Endometrial microvascular endothelial cells (primary cell): ENCODE data around the gene KRT36. TPM values are rescaled to one million over a fixed set of nuclear protein-coding genes. Genes with fewer than 3 reads are reported as not detected.

Experiments used
- in situ Hi-C: cut with HindIII; loops from 2 replicates; pipeline ENCODE4 v1.10.0; 2017; ENCODE audit warnings: low sequenced_read_pairs, low pct_unique_long_range_greater_than_20kb; ENCODE audit errors: inconsistent ontology term
- total RNA-seq: library from RNA; depleted of rRNA; stranded (reverse); fragments of >200 nt; gene quantifications from one replicate; pipeline ENCODE4 v1.2.3, GENCODE V29; 2015; ENCODE audit errors: inconsistent ontology term

KRT36 gene
- not detected for total RNA-seq

DNA sequence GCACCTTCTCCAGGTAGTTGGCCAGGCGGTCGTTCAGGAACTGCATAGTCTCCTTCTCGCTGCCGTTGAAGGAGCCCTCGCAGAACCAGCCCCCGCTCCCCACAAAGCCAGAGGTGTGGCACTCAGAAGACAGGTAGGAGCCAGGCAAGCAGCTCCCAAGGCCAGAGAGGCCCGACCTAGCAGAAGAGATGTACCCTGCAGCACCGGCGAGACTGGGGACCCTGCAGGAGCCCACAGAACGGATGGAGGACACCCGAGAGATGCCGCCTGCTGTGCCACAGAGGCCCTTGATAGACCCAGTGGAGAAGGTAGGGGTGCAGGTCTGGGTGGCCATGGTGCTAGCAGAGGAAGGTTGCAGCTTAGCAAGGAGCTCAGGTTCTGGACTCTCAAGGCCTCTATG is at the start of gene KRT36:
Gene KRT36 (minus strand): TSS at position 380 of the 400 bp plus-strand sequence. CDS start 46 bp downstream, at position 334.
- in situ Hi-C loops = no loop called here

DNA sequence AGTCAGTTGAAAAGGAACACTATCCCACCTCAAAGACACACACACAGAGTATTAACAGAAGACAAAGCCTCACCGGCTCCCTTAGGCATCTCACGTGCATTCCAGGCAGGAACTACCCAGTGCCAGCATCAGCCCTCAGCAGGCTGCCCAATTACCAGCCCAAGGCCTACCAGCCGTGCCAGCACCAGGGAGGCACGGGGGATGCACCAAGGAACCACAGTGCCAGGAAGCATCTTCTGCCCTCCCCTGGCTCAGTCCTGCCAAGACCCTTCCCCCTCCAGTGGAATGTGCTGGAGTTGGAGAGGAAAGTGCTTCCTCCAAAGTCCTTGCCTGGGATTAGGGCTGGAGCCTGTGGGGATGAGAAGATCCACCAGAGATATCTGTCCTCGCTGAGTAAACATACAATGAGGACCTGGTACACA is 49.4 kb upstream of the KRT36 start:
- in situ Hi-C loops = no loop called here

DNA sequence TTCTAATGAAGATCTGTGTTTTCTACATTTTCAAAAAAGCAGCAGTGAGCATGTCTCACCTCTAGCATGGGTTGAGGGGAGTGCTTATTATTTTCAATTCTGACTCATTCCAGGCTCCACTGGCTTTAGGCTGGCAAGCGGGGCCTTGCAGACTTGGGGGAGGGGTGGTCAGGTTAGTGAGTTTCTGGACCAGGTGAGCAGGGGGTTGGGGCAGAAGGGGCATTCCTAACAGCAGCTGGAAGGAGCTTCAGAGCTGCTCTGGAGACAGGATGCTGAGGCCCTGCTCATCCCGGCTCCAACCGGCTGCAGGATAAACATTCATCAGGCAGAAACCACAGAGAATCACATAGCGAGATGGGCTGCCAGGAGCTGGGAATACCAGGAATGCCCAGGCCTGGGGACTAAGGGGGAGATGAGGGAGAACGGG is 48.9 kb upstream of the KRT36 start:
- in situ Hi-C loops = no loop called here

DNA sequence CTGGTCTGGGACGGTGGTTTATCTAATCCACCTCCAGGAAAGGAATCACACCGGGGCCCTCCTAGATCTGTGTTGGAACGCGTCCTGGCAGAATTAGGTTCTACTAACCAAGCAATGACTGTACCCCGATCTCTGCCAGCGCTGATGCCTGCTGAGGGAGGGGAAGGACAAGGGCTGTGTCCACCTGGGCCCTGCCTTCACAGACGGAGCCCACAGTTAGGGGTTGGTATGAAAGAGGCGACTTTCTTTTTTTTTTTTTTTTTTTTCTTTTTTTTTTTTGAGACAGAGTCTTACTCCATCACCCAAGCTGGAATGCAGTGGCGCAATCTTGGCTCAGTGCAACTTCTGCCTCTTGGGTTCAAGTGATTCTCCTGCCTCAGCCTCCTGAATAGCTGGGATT is 48.3 kb upstream of the KRT36 start:
- in situ Hi-C loops = no loop called here

DNA sequence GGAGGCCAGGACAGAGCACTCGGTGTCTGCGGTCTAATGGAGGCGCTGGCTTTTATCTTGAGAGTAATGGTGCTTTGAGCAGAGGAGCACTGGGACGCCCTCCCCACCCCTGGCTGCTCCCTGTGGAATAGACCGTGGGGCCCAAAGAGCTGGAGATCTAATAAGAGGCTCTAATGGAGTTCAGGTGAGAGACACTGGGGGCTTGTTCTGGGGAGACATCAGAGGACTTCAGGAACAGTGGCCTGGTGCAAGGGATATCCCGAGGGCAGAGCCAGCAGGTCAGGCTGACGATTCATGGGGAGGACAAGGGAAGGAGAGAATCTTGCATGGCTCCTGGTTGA is 47.9 kb upstream of the KRT36 start:
- in situ Hi-C loops = no loop called here

DNA sequence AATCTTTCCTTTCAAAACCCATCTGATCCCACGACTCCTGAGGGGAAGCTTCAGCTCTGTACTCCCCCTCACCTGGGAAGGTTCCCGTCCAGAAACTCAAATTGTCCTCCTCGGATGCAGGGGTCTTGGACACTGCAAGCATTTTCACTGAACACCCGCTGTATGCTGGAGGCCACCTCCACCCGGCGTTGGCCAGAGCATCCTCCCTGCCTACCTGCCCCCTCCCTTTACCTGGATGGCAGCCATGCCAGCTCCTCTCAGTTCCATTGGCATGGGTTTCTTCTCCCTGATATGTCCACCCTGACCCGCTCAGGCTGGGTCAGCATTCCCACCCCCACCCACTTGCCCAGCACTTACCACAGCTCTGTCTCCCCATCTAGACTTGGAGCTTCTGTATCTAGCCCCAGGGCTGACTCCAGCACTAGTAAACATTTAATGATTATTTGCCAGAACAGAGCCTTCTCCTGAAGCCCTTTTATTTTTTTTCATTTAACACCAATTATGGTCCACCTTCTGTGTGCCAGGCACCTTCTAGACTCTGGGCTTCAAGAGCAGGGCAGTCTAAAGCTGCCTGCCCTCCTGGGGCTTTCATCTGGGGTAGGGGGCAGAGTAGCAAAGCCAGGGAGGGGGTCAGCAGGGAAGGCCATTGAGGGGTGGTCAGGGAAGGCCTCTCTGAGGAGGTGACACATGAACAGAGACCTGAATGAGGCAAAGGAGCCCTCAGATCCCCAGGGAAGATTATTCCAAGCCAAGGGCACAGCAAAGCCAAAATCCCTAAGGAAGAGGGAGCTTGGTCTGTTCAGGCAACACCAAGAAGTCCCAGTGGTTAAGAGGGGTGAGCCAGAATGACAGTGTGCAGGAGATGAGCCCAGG is 47.3 kb upstream of the KRT36 start:
- in situ Hi-C loops = no loop called here

DNA sequence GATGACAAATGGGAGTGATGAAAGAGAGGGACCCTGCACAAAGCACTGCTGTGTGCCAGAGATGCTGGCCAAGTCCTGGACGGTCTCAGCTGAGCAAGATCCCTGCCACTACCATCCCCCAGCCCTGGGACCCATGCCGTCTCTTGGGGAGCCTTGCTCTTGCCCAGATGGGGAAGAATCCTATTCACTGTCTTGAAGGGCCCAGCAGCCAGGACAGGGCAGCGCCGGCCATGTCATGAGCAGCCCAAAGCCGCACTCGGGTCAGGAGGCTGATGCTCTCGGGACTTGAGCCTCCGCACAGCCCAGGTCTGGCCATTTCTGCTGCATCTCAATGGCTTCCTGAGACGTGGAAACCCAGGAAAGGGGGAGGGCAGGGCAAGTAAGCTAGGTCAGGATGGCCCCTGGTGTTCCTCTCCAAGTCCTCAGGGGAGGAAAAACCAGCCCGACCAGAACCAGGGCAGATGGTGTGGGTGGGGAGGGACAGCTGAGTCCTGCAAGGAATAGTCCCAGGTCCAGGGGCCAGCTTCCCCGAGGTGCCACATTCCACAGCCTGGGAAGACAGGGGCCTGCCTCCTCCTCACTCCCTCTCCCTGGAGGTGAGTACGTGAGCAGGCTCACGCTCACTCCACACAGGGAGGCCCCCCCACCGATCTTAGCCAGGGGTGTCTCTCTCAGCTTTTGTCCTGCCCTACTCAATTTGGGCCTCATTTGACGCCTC is 46.2 kb upstream of the KRT36 start:
- in situ Hi-C loops = no loop called here

DNA sequence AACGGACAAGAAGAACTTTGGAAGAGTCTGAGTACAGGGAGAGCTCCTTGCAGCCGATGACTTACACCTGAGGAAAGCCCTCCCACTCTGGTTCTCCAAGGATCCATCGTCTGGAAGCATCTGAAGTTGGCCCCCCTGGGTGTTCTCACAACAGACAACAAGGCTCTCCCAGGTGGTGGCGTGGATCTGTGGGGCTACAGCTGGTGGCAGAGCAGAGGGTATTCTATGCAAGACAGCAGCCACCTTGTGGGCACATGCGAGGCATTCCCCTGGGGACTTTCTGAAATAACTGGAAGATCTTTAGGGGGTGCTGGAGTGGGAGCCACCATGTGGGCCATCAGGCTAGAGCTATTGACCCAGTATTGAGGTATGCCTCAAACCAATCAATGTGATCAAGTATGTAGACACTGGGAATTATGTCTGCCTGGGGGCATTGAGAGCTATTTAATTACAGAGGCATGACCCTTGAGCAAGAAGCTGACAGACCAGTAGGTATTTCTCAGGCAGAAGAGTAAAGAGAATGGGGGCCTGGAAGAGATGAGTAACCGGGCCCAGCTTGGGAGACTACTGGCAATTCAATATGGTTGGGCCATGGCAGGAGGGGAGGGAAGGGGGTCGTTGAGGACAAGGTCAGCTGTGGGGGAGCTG is 45.3 kb upstream of the KRT36 start:
- in situ Hi-C loops = no loop called here

DNA sequence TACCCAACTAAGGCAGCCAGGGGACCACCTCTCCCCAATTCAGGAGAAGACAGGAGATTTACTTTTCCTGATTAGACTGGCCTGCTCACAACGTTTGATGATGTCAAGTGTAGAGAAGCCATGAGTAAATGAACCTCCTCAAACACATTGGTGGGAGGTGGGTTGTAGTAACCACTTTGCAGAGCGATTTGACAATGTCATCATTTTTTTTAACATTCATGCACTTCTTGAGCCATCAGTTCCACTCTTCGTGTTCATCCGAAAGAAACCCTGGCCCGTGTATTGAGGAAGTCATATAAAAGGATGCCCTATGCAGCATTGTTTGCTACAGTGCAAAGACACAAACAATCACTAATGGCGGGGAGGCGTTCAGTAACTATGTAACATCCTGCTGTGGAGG is 43.9 kb upstream of the KRT36 start:
- in situ Hi-C loops = no loop called here

DNA sequence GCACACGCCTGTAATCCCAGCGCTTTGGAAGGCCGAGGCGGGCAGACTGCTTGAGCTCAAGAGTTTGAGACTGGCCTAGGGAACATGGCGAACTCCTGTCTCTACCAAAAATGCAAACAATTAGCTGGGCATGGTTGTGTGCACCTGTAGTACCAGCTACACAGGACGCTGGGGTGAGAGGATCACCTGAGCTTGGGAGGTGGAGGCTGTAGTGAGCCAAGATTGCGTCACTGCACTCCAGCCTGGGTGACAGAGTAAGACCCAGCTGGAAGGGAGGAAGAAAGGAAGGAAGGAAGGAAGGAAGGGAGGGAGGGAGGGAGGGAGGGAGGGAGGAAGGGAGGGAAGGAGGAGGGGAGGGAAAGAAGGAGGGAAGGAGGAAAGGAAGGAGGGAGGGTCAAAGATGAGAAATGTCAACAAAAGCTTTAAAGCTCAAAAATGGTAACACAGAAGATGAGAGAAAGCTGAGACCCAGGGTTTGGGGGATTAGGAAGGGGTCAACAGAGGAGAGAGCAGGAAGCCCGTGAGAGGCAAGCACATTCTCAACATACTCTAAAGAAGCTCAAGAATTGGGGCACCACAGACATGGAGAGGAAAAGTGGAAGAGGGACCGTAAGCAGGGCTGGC is 43.3 kb upstream of the KRT36 start:
- in situ Hi-C loops = no loop called here

DNA sequence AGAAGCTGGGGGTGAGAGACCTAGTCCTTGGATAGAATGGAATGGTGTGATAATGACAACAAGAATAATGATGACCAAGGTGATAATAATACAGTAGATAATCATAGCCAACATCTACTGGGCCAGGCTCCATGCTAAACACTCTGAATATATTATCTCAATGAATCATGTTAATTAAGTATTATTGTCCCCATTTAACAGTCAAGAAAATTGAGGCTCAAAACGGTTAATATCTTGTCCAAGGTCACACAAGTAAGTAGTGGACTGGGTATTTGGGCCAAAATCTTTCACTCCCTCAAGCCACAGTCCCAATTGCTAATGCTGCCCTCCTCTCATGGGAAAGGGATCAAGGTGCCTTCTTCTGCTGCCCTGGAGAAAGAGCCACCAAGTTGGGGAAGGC is 42.3 kb upstream of the KRT36 start:
- in situ Hi-C loops = no loop called here

DNA sequence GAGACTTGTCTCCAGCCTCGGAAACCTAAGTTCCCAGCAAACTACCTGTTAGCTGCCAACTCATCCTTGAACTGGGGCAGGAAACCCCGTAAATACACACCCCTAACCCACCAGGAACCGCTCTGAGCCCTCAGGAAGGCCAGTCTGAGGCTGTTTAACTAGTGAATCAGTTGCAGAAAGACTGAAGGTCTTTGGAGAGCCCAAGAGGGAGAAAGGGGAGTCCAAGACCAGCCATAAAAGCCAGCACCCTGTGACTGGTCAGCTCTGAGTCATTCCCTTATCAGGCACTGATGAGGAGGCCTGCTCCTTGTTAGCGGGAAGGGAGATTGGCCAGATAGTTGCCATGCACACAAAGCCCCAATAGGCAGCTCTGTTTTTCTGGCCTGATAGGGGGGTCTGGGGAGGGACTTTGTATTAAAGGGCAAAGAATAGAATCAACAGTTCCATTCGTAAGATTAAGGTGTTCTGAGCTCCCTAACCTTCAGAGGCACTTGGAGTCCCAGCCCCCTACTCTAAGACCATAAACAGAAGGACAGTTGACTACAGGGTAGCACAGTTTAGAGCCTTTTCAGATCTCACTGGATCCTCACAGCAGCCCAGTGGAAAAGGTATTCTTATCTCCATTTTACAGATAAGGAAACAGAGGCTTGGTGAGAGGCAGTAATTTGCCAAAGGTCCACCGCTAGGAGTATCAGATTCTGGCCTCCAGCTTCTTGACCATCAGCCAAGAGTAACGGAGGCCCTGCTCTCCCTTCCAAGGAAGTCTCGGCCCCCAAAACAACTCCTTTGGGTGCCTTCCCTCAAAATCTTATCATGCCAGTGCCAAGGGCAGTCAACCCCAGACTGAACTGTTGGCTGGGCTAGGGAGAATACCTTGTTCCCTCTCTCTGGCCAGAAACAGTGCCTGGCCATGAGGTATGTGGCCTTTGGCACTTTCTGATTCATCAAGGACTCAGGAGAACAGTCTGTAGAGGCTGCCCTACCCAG is 40.6 kb upstream of the KRT36 start:
- in situ Hi-C loops = no loop called here

DNA sequence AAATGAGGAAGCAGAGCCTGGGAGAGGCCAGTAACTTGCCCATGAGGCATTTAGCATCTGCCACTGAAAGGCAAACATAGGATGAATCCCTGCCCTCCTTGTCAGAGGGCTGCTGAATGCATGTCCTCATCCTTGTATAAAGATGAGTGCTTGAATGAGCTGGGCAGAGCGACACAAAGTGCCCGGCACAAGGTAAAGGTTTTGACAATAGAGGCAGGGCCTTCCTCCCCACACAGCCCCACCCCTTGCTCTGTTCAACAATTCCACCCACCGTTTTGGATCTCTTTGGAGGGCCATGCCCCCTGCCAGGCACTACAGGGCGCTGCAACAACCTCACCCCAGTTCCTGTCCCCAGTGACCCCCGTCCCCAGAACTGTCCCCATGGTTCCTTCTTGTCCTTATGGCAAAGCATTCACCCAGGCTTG is 39.8 kb upstream of the KRT36 start:
- in situ Hi-C loops = no loop called here

DNA sequence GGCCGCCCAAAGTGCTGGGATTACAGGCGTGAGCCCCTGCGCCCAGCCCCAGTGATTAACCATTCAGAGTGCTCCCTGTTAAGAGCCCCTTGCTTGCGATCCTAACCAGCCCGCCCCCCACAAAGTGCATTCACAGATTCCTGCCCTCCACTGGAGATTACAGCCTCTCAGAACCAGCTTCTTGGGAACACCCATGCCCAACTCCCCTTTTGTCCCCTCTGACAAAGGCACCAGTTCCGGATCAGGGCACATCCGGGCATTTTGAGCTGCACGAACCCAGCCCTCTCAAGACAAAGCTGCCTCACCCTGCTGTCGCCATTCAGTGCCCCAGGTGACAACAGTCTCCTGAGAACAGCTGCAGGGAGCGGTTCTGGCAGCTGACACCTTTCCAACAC is 39.2 kb upstream of the KRT36 start:
- in situ Hi-C loops = no loop called here

DNA sequence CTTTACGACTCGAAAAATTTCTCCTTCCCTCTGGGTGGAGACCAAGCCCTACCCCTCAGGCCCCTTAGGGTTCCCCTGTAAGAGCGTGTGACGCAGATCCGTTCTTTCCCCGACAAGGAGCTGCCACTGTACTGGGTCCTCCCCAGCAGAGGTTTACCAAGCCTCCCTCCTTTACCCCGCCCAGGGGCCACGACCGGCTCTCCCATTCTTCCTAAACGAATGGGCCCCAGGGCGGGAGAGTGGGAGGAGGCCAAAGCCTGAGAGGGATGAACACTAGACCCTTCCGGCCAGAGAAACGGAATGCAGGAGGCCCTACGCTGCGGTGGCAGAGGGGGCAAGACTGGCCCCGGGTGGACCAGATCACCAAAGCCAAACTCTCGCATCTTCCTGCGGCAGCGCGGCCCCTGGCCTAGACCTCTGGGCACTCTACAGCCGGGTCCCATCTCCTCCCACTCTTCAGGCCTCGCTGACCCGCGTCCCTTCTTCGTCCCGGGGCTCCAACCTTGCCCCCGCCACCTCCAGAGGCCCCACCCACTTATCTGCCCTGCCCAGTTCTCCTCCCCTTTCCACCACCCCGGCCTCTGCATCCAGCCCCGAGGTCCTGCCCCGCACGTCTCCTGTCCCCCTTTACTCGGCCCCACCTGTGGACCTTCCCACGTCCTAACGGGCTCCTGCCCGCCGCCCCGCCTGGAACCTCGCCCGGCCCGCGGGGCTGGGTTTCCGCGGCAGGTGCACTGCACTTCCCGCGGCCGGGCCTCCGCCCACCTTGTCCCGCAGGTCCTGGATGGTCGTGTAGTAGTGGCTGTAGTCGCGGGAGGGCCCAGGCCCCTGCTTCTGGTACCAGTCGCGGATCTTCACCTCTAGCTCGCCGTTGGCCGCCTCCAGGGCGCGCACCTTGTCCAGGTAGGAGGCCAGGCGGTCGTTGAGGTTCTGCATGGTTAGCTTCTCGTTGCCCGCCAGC is 37.6 kb upstream of the KRT36 start:
- in situ Hi-C loops = no loop called here

DNA sequence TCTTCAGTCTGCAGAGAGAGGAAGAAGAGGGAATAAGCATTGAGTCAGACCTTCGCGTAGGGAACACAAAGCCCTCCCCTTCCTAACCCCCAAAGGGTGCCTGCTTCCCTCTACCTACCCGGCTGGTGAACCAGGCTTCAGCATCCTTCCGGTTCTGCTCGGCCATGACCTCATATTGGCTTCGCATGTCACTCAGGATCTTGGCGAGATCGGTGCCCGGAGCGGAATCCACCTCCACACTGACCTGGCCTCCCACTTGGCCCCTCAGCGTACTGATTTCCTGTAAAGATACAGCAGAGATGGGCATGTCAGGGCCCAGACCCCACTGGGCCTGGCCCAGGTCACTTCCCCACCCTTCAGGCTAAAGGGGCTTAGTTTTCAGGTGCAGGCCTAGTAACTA is 34.6 kb upstream of the KRT36 start:
- in situ Hi-C loops = no loop called here

DNA sequence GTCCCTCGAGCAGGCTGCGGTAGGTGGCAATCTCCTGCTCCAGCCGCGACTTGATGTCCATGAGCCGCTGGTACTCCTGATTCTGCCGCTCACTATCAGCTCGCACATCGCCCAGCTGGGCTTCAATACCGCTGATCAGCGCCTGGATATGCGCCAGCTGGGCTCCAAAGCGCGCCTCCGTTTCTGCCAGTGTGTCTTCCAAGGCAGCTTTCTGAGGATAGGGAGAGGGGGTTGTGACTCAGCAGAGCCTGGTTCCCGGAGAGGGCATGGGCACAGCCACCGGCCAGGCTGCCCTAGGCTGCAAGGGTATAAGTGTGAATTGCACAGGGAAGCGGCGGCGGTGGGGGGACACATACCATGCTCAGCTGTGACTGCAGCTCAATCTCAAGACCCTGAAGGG is 34.1 kb upstream of the KRT36 start:
- in situ Hi-C loops = no loop called here
